A549 (cell line): ENCODE measurements around the gene ATP7B.
"Not testable (repeated sequence)": the region's sequence is repeated elsewhere in the genome, so short reads cannot be mapped to it uniquely, and the experiment has no call there.

Experiments
- POLR2A ChIP-seq: IDR thresholded peaks from 2 replicates; pipeline ENCODE4 v1.6.1; 2012; ENCODE audit warnings: mild to moderate bottlenecking, low read length
- RFX5 ChIP-seq: fragments of 450-650 bp; IDR thresholded peaks from 2 replicates; pipeline ENCODE4 v1.7.1; 2014; ENCODE audit warnings: antibody characterized with exemption, mild to moderate bottlenecking, moderate library complexity

DNA sequence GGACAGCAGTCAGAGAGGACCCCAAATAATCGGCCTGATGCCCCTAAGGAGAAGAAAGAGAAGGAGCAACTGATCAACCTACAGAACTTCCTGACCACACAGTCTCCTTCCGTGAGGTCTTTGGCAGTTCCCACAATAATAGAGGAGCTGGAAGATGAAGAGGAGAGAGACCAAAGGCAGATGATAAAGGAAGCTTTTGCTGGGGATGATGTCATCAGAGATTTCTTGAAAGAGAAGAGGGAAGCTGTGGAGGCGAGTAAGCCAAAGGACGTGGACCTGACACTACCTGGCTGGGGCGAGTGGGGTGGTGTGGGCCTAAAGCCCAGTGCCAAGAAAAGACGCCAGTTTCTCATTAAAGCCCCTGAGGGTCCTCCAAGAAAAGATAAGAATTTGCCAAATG is 19.2 kb upstream of the ATP7B start:
- TF ChIP-seq POLR2A, RFX5: not testable (repeated sequence)
